ENCODE data around the gene SNRK.

GRCh38 chr3:43344520-43344919 is 58.2 kb downstream of the SNRK start:
- TF ChIP-seq CTCF (IDR thresholded peaks at IDR 0.05), result no peak
- TF ChIP-seq POLR2A (IDR thresholded peaks at IDR 0.05), result no peak

Measured in heart left ventricle (tissue), 13 donors.